A673 (cell line): ENCODE measurements around the gene NUDCD3. TPM values are rescaled to one million over a fixed set of nuclear protein-coding genes. Genes with fewer than 3 reads are reported as not detected.

Experiments
- BruUV-seq: library from RNA; stranded (reverse); fragments of 400-500 nt; replicated peaks from 2 replicates; lab custom pipeline; 2021; lab: Mats Ljungman, UMichigan
- CTCF ChIA-PET: fragments of 300-600 bp; sonication (Branson Sonifier 250); formaldehyde crosslinking; loops from one replicate; lab custom pipeline; 2022; ENCODE audit warnings: antibody characterized with exemption; lab: Charles Lee
- POLR2A ChIA-PET: fragments of 300-600 bp; sonication (Branson Sonifier 250); formaldehyde crosslinking; loops from one replicate; lab custom pipeline; 2022; ENCODE audit warnings: antibody characterized with exemption; ENCODE audit not compliant: low non-redundant PET; lab: Charles Lee
- DNase-seq: peaks from one replicate; pipeline ENCODE4 v3.0.0-alpha.2; 2015; ENCODE audit warnings: low spot score
- H3K27ac ChIP-seq: fragments of 200-600 bp; sonication (generic); 2 replicates; pipeline ENCODE4 v1.5.1; 2016; ENCODE audit warnings: mixed run types, low read depth, mild to moderate bottlenecking, mixed read lengths, antibody characterized with exemption, low read length; ENCODE audit not compliant: poor library complexity, severe bottlenecking
- H3K27me3 ChIP-seq: fragments of 200-600 bp; sonication (generic); replicated peaks from 2 replicates; pipeline ENCODE4 v1.6.1; 2017; ENCODE audit warnings: mixed run types, low read depth, mild to moderate bottlenecking, mixed read lengths, antibody characterized with exemption, low read length; ENCODE audit not compliant: insufficient read depth, poor library complexity
- H3K36me3 ChIP-seq: fragments of 200-600 bp; sonication (generic); 2 replicates; pipeline ENCODE4 v1.6.1; 2016; ENCODE audit warnings: mixed run types, mild to moderate bottlenecking, mixed read lengths, antibody characterized with exemption, low read length; ENCODE audit not compliant: insufficient read depth, poor library complexity, severe bottlenecking
- H3K4me1 ChIP-seq: fragments of 200-600 bp; sonication (generic); 2 replicates; pipeline ENCODE4 v1.6.1; 2017; ENCODE audit warnings: mixed run types, mild to moderate bottlenecking, mixed read lengths, antibody characterized with exemption, low read length; ENCODE audit not compliant: insufficient read depth, poor library complexity, severe bottlenecking
- H3K4me3 ChIP-seq: fragments of 200-600 bp; sonication (generic); 2 replicates; pipeline ENCODE4 v1.5.1; 2016; ENCODE audit warnings: low read depth, mixed run types, mild to moderate bottlenecking, mixed read lengths, low read length; ENCODE audit not compliant: poor library complexity, severe bottlenecking
- H3K9me3 ChIP-seq: fragments of 200-600 bp; sonication (generic); 2 replicates; pipeline ENCODE4 v1.6.1; 2016; ENCODE audit warnings: mixed run types, low read depth, mild to moderate bottlenecking, mixed read lengths, antibody characterized with exemption, low read length; ENCODE audit not compliant: poor library complexity, severe bottlenecking
- EZH2 ChIP-seq: fragments of 200-600 bp; sonication (generic); IDR thresholded peaks from 2 replicates; pipeline ENCODE4 v1.6.1; 2017; ENCODE audit warnings: borderline replicate concordance, low read depth, mild to moderate bottlenecking, mixed read lengths, antibody characterized with exemption, low read length; ENCODE audit not compliant: poor library complexity, severe bottlenecking
- intact Hi-C: fragments of 100-400 bp; cut with micrococcal nuclease; formaldehyde crosslinking; loops from one replicate; pipeline ENCODE4 v1.10.0; 2022; ENCODE audit not compliant: unreplicated experiment
- total RNA-seq: library from RNA; stranded (reverse); gene quantifications from 2 replicates; pipeline ENCODE4 v1.2.3, GENCODE V29; 2021
- TF ChIP-seq, protein P1 (sequence below): fragments of 300-800, 200-600 bp; sonication (generic); conservative IDR thresholded peaks from 2 replicates; pipeline ENCODE4 v1.5.1; 2017; ENCODE audit warnings: low read depth, mild to moderate bottlenecking, antibody characterized with exemption, low read length, moderate library complexity, mixed read lengths

Gene NUDCD3
- total RNA-seq, 1 experiment from 2014 or later: 119 TPM

DNA sequence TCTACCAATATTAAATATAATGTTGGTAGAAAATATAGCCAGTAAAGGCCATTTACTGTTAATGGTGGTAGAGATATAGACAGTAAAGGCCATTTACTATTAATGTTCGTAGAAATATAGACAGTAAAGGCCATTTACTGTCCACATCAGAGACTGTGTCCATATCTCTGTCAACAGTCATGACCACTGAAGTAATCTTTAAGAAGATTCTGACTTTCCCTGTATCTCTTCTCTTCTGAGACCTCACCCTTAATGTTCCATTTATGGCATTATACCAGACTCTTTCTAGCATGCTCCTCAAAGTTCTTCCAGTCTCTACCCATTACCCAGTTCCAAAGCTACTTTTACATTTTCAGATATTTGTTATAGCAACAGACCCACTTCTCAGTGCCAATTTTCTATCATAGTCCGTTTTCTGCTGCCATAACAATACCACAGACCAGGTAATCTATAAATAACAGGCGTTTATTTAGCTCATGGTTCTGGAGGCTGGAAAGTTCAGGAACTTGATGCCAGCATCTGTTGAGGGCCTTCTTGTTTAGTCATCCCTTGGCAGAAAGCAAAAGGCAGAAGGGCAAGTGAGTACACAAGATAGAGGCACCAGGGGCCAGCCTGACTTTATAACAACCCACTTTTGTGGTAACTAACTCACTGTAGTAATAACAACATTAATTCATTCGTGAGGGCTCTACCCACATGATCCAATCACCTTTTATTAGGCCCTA is 7.9 kb upstream of the NUDCD3 start:
- POLR2A ChIA-PET: no interaction called here
- no peaks in the 10 kb centered on the region for H3K36me3 ChIP-seq
- intact Hi-C loops: no loop called here

DNA sequence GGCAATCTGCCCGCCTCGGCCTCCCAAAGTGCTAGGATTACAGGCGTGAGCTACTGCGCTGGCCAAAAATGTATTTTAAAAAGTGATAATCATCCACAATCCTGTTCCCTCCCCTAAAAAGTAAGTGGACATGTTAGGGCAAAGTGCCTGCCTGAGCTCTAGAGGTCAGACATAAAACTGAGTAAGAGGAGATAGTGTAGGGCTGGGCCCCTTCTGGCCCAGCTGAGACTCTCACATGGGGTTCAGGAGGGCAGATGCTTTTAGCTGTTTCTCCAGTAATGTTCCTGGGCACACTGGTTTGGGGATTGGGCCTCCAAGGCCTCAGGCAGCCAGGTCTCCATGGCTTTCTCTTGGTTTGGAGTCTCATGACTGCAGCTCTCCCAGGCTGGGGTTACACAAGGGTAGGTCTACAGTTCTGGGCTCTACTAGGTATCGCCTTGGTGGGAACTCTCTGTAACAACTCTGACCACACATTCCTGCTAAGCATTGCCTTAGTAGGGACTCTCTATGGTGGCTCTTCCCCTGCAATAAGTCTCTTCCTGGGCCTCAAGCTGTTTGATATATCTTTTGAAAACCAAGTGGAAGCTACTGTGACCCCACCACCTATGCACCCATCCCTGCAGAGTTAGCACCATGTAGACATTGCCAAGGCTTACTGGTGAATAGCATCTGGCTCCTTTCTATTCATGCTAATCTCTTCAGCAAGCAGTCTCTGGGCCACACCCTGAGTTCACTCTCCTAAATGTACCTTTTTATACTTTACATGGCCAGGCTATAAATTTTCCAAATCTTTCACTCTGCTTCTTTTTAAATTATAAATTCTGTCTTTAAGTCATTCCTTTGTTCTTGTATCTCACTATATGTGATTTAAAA is 6.9 kb upstream of the NUDCD3 start:
- intact Hi-C loops: no loop called here
- TF ChIP-seq, protein P1, sequence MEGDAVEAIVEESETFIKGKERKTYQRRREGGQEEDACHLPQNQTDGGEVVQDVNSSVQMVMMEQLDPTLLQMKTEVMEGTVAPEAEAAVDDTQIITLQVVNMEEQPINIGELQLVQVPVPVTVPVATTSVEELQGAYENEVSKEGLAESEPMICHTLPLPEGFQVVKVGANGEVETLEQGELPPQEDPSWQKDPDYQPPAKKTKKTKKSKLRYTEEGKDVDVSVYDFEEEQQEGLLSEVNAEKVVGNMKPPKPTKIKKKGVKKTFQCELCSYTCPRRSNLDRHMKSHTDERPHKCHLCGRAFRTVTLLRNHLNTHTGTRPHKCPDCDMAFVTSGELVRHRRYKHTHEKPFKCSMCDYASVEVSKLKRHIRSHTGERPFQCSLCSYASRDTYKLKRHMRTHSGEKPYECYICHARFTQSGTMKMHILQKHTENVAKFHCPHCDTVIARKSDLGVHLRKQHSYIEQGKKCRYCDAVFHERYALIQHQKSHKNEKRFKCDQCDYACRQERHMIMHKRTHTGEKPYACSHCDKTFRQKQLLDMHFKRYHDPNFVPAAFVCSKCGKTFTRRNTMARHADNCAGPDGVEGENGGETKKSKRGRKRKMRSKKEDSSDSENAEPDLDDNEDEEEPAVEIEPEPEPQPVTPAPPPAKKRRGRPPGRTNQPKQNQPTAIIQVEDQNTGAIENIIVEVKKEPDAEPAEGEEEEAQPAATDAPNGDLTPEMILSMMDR: no peak
- no peak for TF ChIP-seq EZH2
- POLR2A ChIA-PET: no interaction called here
- Histone ChIP-seq H3K27me3 (peaks cover 4% of the 10 kb centered on the region), H3K9me3 (no peaks in the 10 kb centered on the region), H3K4me3 (no peak overlapping the region), H3K36me3 (no peaks in the 10 kb centered on the region), H3K4me1 (no peaks in the 10 kb centered on the region), H3K27ac (no peak overlapping the region)
- DNase-seq: no peak
- BruUV-seq: no TSS peak
- CTCF ChIA-PET: interaction anchor here (1.5 kb wide), 1 partner anchor 37 kb away, joined by 4 read pairs; no protein-coding TSS in a partner anchor

More for the DNA sequence above, 7.9 kb upstream of the NUDCD3 start:
- DNase-seq: no peak
- Histone ChIP-seq H3K4me3 (no peak overlapping the region), H3K27ac (no peak overlapping the region), H3K4me1 (no peaks in the 10 kb centered on the region), H3K27me3 (peaks cover 4% of the 10 kb centered on the region), H3K9me3 (no peaks in the 10 kb centered on the region)
- no peak for TF ChIP-seq EZH2
- TF ChIP-seq, protein P1: no peak
- CTCF ChIA-PET: interaction anchor here (1.5 kb wide), 1 partner anchor 36 kb away, joined by 4 read pairs; no protein-coding TSS in a partner anchor
- BruUV-seq: no TSS peak

DNA sequence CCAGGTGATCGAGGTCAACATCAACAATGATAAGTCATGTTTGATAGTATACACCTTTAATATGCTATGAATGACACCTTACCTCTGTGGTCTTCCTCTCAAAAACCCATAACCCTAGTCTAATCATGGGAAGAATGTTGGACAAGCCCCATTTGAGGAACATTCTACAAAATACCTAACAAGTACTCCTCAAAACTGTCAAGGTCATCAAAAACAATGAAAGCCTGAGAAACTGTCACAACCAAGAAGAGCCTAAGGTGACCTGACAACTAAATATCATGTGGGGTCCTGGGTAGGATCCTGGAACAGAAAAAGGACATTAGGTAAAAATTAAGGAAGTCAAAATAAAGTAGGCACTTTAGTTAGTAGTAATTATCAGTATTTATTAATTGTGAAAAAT is 5.9 kb upstream of the NUDCD3 start:
- no peaks in the 10 kb centered on the region for H3K4me1 ChIP-seq
- H3K36me3 ChIP-seq: no peaks in the 10 kb centered on the region
- no TSS peak for BruUV-seq
- no peaks in the 10 kb centered on the region for H3K9me3 ChIP-seq
- peaks cover 4% of the 10 kb centered on the region for H3K27me3 ChIP-seq
- no peak overlapping the region for H3K27ac ChIP-seq
- TF ChIP-seq, protein P1: no peak
- no peak for TF ChIP-seq EZH2
- ChIA-PET CTCF (interaction anchor here (1.5 kb wide), 1 partner anchor 38 kb away, joined by 4 read pairs; no protein-coding TSS in a partner anchor), POLR2A (no interaction called here)
- no peak overlapping the region for H3K4me3 ChIP-seq
- intact Hi-C loops: no loop called here
- DNase-seq: no peak
